Omental fat pad (tissue), 4 donors: ENCODE measurements around the gene SLC51A. TPM values are rescaled to one million over a fixed set of nuclear protein-coding genes. Genes with fewer than 3 reads are reported as not detected.

ENCODE experiments used
- ATAC-seq: fragments of 150-250 bp; one replicate; pipeline ENCODE4 v1.9.1; 2016; ENCODE audit warnings: mild to moderate bottlenecking, moderate library complexity; ENCODE audit not compliant: low FRiP score
- DNase-seq: peaks from one replicate; pipeline ENCODE4 v3.0.0-alpha.2; 2019; ENCODE audit warnings: low spot score
- CTCF ChIP-seq, 3 donors: fragments of 450-650 bp; IDR thresholded peaks; one replicate each; pipeline ENCODE4 v1.5.1; 2016 to 2017; ENCODE audit warnings: antibody characterized with exemption in 3 of 3, mild to moderate bottlenecking in 3 of 3, moderate library complexity in 2 of 3
- total RNA-seq, 4 donors: library from RNA; depleted of rRNA; stranded (reverse); fragments of >200 nt; gene quantifications; one replicate each; pipeline ENCODE4 v1.1.0, GENCODE V29; 2016

The SLC51A gene
- total RNA-seq, 4 donors from 2014 or later, result 0.65 TPM; not detected in 3

GRCh38 chr3:196193736-196194541 is 22.4 kb upstream of the SLC51A start:
- TF ChIP-seq CTCF (IDR thresholded peaks at IDR 0.05), result no peak
- DNase-seq (no peak), ATAC-seq (peak; percentile 27)

- no peak for ATAC-seq
- TF ChIP-seq CTCF (IDR thresholded peaks at IDR 0.05), result no peak
- no peak for DNase-seq
These were observed 21.8 kb upstream of the SLC51A start for GRCh38 chr3:196194542-196194915.

- DNase-seq (no peak), ATAC-seq (no peak)
- no peak for TF ChIP-seq CTCF (IDR thresholded peaks at IDR 0.05)
These were observed 20.6 kb upstream of the SLC51A start for GRCh38 chr3:196195664-196196265.

GRCh38 chr3:196197524-196197923 is 18.8 kb upstream of the SLC51A start:
- DNase-seq, result no peak
- ATAC-seq, result no peak

DNA sequence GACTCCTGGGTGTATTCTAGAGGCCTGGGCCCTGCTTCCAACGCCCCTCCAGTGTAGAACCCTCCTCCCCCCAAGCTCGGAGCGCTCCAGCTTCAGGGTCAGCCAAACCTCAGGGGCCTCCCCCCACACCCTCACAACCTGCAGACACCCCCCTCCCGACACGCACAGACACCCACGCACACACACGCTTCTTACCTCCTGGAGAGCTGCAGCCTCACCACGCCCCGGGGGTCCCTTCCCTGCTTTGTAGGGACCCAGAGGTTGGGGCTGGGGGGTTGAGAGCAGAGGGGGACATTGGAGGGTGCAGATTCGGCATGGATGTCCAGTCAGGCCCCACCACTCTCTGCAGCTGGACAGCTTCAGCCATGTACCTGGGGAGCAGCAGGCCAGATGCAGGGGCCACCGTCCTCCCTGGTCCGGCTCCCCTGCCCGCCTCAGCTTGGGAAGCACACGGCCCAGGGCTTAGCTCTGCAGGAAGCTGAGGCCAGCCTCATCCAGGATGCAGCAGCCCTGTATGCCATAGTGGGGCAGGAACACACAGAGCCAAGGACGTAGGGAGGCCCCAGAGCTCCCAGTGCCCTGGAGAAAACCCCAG is 18.2 kb upstream of the SLC51A start:
- no peak for TF ChIP-seq CTCF (IDR thresholded peaks at IDR 0.05)
- DNase-seq (no peak), ATAC-seq (no peak)

More at GRCh38 chr3:196197524-196197923, 18.8 kb upstream of the SLC51A start:
- TF ChIP-seq CTCF (IDR thresholded peaks at IDR 0.05), result no peak

GRCh38 chr3:196198771-196199753 is 17.3 kb upstream of the SLC51A start:
- ATAC-seq (no peak), DNase-seq (no peak)
- TF ChIP-seq CTCF (IDR thresholded peaks at IDR 0.05), result no peak
